Neuron (in vitro differentiated cells): ENCODE measurements around the gene DLX2.

Experiments used
- H2AFZ ChIP-seq: one replicate; pipeline ENCODE4 v1.6.1; 2013; ENCODE audit warnings: low read depth, mild to moderate bottlenecking, inconsistent platforms, low read length, moderate library complexity
- H3K27me3 ChIP-seq: one replicate; pipeline ENCODE4 v1.6.1; 2013; ENCODE audit warnings: low read length; ENCODE audit not compliant: insufficient read depth
- H3K36me3 ChIP-seq: one replicate; pipeline ENCODE4 v1.6.1; 2013; ENCODE audit warnings: low read length; ENCODE audit not compliant: insufficient read depth
- H3K4me1 ChIP-seq: one replicate; pipeline ENCODE4 v1.6.1; 2013; ENCODE audit warnings: low read length; ENCODE audit not compliant: insufficient read depth
- H3K4me3 ChIP-seq: 2 replicates; pipeline ENCODE4 v1.5.1; 2013; ENCODE audit warnings: mild to moderate bottlenecking, low read length, moderate library complexity
- H3K9me3 ChIP-seq: one replicate; pipeline ENCODE4 v1.6.1; 2013; ENCODE audit warnings: low read length

The DLX2 gene

GRCh38 chr2:172087207-172087779, 15.4 kb downstream of the DLX2 start:
- H3K4me1 ChIP-seq, result peaks cover 25% of the 10 kb centered on the region
- no peak overlapping the region for H3K4me3 ChIP-seq
- peaks cover 92% of the 10 kb centered on the region for H3K27me3 ChIP-seq

GRCh38 chr2:172086241-172087206, 16.2 kb downstream of the DLX2 start:
- Histone ChIP-seq H2AFZ (no peak overlapping the region), H3K4me3 (no peak overlapping the region), H3K36me3 (no peaks in the 10 kb centered on the region), H3K27me3 (peaks cover 92% of the 10 kb centered on the region), H3K4me1 (peaks cover 25% of the 10 kb centered on the region), H3K9me3 (no peaks in the 10 kb centered on the region)

More at GRCh38 chr2:172087207-172087779, 15.4 kb downstream of the DLX2 start:
- Histone ChIP-seq H2AFZ (no peak overlapping the region), H3K9me3 (no peaks in the 10 kb centered on the region), H3K36me3 (no peaks in the 10 kb centered on the region)

GRCh38 chr2:172085460-172086159, 17.1 kb downstream of the DLX2 start, which contains the start of gene DLX1:
Gene DLX1 (plus strand): TSS chr2:172085507. CDS start chr2:172085678, 171 bp downstream.
- Histone ChIP-seq H3K4me1 (peaks cover 25% of the 10 kb centered on the region), H3K4me3 (peak within 1 kb of the TSS; percentile 55), H3K9me3 (no peaks in the 10 kb centered on the region), H2AFZ (peak within 1 kb of the TSS; percentile 87), H3K36me3 (no peaks in the 10 kb centered on the region), H3K27me3 (peaks cover 95% of the 10 kb centered on the region)

GRCh38 chr2:172084645-172085459, 17.8 kb downstream of the DLX2 start:
- Histone ChIP-seq H3K27me3 (peaks cover 95% of the 10 kb centered on the region), H3K4me1 (peaks cover 25% of the 10 kb centered on the region)

GRCh38 chr2:172084395-172084644, 18.4 kb downstream of the DLX2 start:
- H3K4me1 ChIP-seq, result peaks cover 25% of the 10 kb centered on the region
- H3K36me3 ChIP-seq, result no peaks in the 10 kb centered on the region
- peaks cover 8% of the 10 kb centered on the region for H3K9me3 ChIP-seq
- peaks cover 94% of the 10 kb centered on the region for H3K27me3 ChIP-seq
- H3K4me3 ChIP-seq, result peak overlapping the region; percentile 55
- peak overlapping the region; percentile 87 for H2AFZ ChIP-seq

More at GRCh38 chr2:172084645-172085459, 17.8 kb downstream of the DLX2 start:
- Histone ChIP-seq H3K9me3 (peaks cover 5% of the 10 kb centered on the region), H3K36me3 (no peaks in the 10 kb centered on the region), H2AFZ (peak overlapping the region; percentile 87), H3K4me3 (peak overlapping the region; percentile 55)

GRCh38 chr2:172083628-172084394, 18.9 kb downstream of the DLX2 start:
- Histone ChIP-seq H3K4me3 (peak overlapping the region; percentile 55), H3K4me1 (peaks cover 25% of the 10 kb centered on the region), H2AFZ (no peak overlapping the region), H3K9me3 (peaks cover 9% of the 10 kb centered on the region), H3K27me3 (peaks cover 94% of the 10 kb centered on the region), H3K36me3 (no peaks in the 10 kb centered on the region)

GRCh38 chr2:172082944-172083627, 19.6 kb downstream of the DLX2 start:
- H3K36me3 ChIP-seq, result no peaks in the 10 kb centered on the region
- peaks cover 25% of the 10 kb centered on the region for H3K4me1 ChIP-seq
- H3K27me3 ChIP-seq, result peaks cover 91% of the 10 kb centered on the region
- peaks cover 9% of the 10 kb centered on the region for H3K9me3 ChIP-seq
- H3K4me3 ChIP-seq, result no peak overlapping the region
- H2AFZ ChIP-seq, result no peak overlapping the region

GRCh38 chr2:172082105-172082943, 20.4 kb downstream of the DLX2 start:
- Histone ChIP-seq H2AFZ (no peak overlapping the region), H3K4me3 (no peak overlapping the region), H3K4me1 (peaks cover 25% of the 10 kb centered on the region), H3K9me3 (peaks cover 9% of the 10 kb centered on the region), H3K27me3 (peaks cover 83% of the 10 kb centered on the region), H3K36me3 (no peaks in the 10 kb centered on the region)

- Histone ChIP-seq H3K36me3 (no peaks in the 10 kb centered on the region), H3K4me1 (peaks cover 18% of the 10 kb centered on the region), H3K9me3 (peaks cover 9% of the 10 kb centered on the region), H3K4me3 (no peak overlapping the region), H2AFZ (no peak overlapping the region), H3K27me3 (peaks cover 74% of the 10 kb centered on the region)
Measured at GRCh38 chr2:172081221-172082022, 21.3 kb downstream of the DLX2 start.

GRCh38 chr2:172080641-172081220, 22.0 kb downstream of the DLX2 start:
- H2AFZ ChIP-seq, result no peak overlapping the region
- H3K4me3 ChIP-seq, result no peak overlapping the region
- no peaks in the 10 kb centered on the region for H3K36me3 ChIP-seq
- H3K4me1 ChIP-seq, result peaks cover 18% of the 10 kb centered on the region
- H3K27me3 ChIP-seq, result peaks cover 67% of the 10 kb centered on the region
- H3K9me3 ChIP-seq, result peaks cover 9% of the 10 kb centered on the region
